Measurements from ENCODE around the gene PRKCE.

DNA sequence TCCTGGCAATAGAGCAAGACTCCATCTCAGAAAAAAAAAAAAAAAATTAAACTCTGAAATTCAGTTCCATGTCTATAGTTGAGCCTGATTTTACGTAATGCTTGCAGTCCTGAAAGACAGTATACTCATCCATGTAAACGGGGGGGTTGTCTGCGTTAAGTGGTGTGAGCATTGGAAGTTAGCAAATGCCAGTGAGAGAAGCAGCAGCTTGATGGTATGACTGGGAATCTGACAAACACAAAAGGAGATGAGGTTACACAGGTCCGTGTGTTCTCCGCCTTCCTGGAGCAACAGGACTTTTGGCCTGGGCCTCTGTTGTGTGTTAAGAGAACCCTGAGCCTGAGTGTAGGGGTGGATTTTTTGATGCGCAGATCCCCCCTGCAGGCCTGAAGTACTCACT, 82.9 kb downstream of the PRKCE start:
- TF ChIP-seq POLR2AphosphoS5 (IDR thresholded peaks at IDR 0.05) (peak in 2 of 4 donors; percentile 85 to 89), POLR2A (IDR thresholded peaks at IDR 0.05) (no peak), EP300 (IDR thresholded peaks at IDR 0.05) (peak in 2 of 4 donors; percentile 63 to 74)
- TF ChIP-seq, protein P1, sequence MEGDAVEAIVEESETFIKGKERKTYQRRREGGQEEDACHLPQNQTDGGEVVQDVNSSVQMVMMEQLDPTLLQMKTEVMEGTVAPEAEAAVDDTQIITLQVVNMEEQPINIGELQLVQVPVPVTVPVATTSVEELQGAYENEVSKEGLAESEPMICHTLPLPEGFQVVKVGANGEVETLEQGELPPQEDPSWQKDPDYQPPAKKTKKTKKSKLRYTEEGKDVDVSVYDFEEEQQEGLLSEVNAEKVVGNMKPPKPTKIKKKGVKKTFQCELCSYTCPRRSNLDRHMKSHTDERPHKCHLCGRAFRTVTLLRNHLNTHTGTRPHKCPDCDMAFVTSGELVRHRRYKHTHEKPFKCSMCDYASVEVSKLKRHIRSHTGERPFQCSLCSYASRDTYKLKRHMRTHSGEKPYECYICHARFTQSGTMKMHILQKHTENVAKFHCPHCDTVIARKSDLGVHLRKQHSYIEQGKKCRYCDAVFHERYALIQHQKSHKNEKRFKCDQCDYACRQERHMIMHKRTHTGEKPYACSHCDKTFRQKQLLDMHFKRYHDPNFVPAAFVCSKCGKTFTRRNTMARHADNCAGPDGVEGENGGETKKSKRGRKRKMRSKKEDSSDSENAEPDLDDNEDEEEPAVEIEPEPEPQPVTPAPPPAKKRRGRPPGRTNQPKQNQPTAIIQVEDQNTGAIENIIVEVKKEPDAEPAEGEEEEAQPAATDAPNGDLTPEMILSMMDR (IDR thresholded peaks at IDR 0.05): no peak

Measured in sigmoid colon (tissue), 4 donors.